Fibroblast of the aortic adventitia (primary cell): ENCODE measurements around the gene LONP2. TPM values are rescaled to one million over a fixed set of nuclear protein-coding genes. Genes with fewer than 3 reads are reported as not detected.
"Not testable (repeated sequence)": the region's sequence is repeated elsewhere in the genome, so short reads cannot be mapped to it uniquely, and the experiment has no call there.

Experiments used
- DNase-seq: peaks from one replicate; pipeline ENCODE4 v3.0.0-alpha.2; 2010; ENCODE audit warnings: low read depth
- H3K4me3 ChIP-seq: 2 replicates; pipeline ENCODE4 v1.5.1; 2011; ENCODE audit warnings: low read depth, mild to moderate bottlenecking, control low read depth, low read length, moderate library complexity
- CTCF ChIP-seq: IDR thresholded peaks from 2 replicates; pipeline ENCODE4 v1.5.1; 2011; ENCODE audit warnings: mild to moderate bottlenecking, low read length, control low read depth, inconsistent platforms; ENCODE audit not compliant: insufficient read depth
- total RNA-seq: library from RNA; depleted of rRNA; stranded (reverse); fragments of >200 nt; gene quantifications from 2 replicates; pipeline ENCODE4 v1.2.3, GENCODE V29; 2012; ENCODE audit warnings: low replicate concordance

The LONP2 gene
- total RNA-seq, 1 donor, result 49.3 TPM

- H3K4me3 ChIP-seq, result no peak overlapping the region
- no peak for TF ChIP-seq CTCF
- DNase-seq, result peak; percentile 35
These were observed 127.3 kb downstream of the LONP2 start for GRCh38 chr16:48371393-48371780.

DNA sequence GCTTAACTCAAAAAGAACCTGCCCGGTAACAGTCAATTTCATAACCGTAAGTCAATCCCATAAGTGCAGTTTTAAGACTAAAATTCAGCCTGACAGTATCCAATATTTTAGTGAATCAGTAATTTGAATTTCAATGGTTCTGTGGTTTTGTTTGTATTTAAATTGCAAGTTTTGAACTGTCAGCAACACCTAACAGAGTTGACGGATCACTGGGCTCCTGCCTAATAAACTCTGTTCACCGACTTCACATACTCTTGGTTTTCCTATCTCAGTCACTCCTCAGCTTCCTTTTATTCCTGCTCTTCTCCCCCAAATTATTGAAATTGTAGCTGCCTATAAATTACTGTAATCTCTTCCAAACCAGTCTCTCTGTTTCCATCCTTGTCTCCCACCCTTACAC is 128.6 kb downstream of the LONP2 start:
- H3K4me3 ChIP-seq, result no peak overlapping the region
- no peak for DNase-seq
- no peak for TF ChIP-seq CTCF

DNA sequence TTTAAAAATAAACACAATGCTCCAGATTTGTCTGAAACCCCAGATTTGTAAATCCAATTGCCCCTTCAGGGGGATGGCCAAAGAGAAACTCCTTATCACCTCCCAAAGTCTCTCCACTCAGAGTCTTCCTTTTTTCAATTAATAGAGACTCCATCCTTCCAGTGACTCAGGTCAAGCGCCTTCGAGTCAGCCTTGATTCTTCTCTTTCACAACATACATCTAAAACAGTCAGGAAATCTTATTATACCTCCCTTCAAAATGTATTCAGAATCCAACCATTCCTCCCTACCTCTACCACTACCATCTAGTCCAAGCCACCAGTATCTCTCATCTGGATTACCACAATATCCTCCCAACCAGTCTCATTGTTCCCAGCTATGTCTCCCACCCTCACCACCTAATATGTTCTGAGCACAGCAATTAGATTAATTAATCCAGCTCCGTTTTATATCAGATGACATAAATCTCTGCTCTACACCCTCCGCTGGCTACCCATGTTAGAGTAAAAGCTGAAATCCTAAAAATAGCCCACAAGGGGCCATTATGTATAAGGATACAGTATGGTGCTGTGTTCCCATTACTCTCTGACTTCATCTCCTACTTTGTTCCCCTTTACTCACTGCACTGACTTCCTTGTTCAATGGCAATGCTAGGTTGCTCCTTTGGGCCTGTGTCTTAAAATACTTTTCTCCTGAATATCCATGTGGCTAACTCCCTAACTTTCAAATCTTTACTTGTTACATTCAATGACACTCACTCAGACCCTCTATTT is 129.3 kb downstream of the LONP2 start:
- no peak for TF ChIP-seq CTCF
- H3K4me3 ChIP-seq, result no peak overlapping the region
- DNase-seq, result peak; percentile 30

- no peak overlapping the region for H3K4me3 ChIP-seq
- no peak for DNase-seq
- TF ChIP-seq CTCF, result no peak
These were observed 130.2 kb downstream of the LONP2 start for GRCh38 chr16:48374255-48374654.

GRCh38 chr16:48377301-48377700 is 133.2 kb downstream of the LONP2 start:
- not testable (repeated sequence) for H3K4me3 ChIP-seq, DNase-seq

GRCh38 chr16:48378276-48378675 is 134.2 kb downstream of the LONP2 start:
- H3K4me3 ChIP-seq, result no peak overlapping the region
- DNase-seq, result no peak
- no peak for TF ChIP-seq CTCF

DNA sequence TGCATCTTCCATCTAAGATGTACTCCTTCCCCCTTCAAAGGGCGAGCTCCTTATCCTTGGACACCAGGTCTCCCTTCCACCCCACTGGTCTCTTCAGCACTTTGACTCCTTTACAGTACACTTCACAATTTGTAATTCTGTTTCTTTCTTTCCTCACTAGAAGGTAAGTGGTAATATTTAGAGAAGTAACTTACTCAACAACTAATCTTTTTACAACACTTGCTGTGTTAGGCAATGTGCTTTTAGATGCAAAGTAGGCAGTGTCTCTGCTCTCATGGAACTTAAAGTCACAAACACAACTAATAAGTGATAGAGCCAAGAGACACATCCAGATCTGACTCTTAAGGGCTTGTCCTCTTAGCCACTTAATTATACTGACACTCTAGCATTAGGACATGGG is 134.7 kb downstream of the LONP2 start:
- no peak for TF ChIP-seq CTCF
- DNase-seq, result no peak
- no peak overlapping the region for H3K4me3 ChIP-seq
